Spleen (tissue), 7 donors: ENCODE data around the gene CDC27.
"Not testable (repeated sequence)": the region's sequence is repeated elsewhere in the genome, so short reads cannot be mapped to it uniquely, and the experiment has no call there.

ENCODE experiments used
- POLR2AphosphoS5 ChIP-seq, 3 donors: sonication (generic); formaldehyde crosslinking; IDR thresholded peaks; one replicate each; pipeline ENCODE4 v1.5.1; 2017; ENCODE audit warnings: antibody characterized with exemption in 3 of 3
- TF ChIP-seq, protein P1 (sequence below), 11 experiments: fragments of 200-600 bp in 7 of 11; fragments of 450-650 bp in 4 of 11; sonication (generic) in 4 of 11; IDR thresholded peaks in 8 of 11; conservative IDR thresholded peaks in 3 of 11; 1 replicate in 7 of 11; 2 replicates in 4 of 11; pipeline versions ENCODE4 v1.4.0 to v1.8.0; 2016 to 2021; ENCODE audit warnings: antibody characterized with exemption in 11 of 11, inconsistent platforms in 4 of 11, mild to moderate bottlenecking in 1 of 11
- donor health status: DM: no; HTN: no; CAD: no; lungs with moderate emphysema.
- donor health status: DM: no; HTN: no; CAD: no.
- donor health status: DM: no; HTN: no; CAD: no.

DNA sequence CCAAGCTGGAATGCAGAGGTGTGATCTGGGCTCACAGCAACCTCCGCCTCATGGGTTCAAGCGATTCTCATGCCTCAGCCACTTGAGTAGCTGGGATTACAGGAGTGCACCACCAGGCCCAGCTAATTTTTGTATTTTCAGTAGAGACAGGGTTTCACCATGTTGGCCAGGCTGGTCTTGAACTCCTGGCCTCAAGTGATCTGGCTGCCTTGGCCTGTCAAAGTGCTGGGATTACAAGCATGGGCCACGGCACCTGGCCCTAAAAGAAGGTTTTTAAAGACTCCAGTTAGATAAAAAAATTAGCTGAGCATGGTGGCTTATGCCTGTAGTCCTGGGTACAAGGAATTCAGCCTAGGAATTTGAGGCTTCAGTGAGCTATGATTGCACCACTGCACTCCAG is 62.3 kb downstream of the CDC27 start:
- TF ChIP-seq POLR2AphosphoS5 (IDR thresholded peaks at IDR 0.05): not testable (repeated sequence)
- TF ChIP-seq, protein P1, sequence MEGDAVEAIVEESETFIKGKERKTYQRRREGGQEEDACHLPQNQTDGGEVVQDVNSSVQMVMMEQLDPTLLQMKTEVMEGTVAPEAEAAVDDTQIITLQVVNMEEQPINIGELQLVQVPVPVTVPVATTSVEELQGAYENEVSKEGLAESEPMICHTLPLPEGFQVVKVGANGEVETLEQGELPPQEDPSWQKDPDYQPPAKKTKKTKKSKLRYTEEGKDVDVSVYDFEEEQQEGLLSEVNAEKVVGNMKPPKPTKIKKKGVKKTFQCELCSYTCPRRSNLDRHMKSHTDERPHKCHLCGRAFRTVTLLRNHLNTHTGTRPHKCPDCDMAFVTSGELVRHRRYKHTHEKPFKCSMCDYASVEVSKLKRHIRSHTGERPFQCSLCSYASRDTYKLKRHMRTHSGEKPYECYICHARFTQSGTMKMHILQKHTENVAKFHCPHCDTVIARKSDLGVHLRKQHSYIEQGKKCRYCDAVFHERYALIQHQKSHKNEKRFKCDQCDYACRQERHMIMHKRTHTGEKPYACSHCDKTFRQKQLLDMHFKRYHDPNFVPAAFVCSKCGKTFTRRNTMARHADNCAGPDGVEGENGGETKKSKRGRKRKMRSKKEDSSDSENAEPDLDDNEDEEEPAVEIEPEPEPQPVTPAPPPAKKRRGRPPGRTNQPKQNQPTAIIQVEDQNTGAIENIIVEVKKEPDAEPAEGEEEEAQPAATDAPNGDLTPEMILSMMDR (IDR thresholded peaks at IDR 0.05 in 8 of 11, conservative IDR thresholded peaks at IDR 0.05 in 3 of 11): not testable (repeated sequence)
